Peyer's patch (tissue), 4 donors: ENCODE results near the gene MEGF6. TPM values are rescaled to one million over a fixed set of nuclear protein-coding genes. Genes with fewer than 3 reads are reported as not detected.
"Not testable (repeated sequence)": the region's sequence is repeated elsewhere in the genome, so short reads cannot be mapped to it uniquely, and the experiment has no call there.

Experiments
- DNase-seq, 3 donors: peaks; one replicate each; pipeline ENCODE4 v3.0.0-alpha.2; 2017 to 2019
- H3K27ac ChIP-seq, 4 donors: fragments of 200-600 bp; sonication (generic); one replicate each; pipeline ENCODE4 v1.5.1; 2016 to 2019
- H3K27me3 ChIP-seq, 2 donors: fragments of 200-600 bp; sonication (generic); one replicate each; pipeline ENCODE4 v1.5.1; 2019
- H3K36me3 ChIP-seq, 3 donors: fragments of 200-600 bp; sonication (generic); one replicate each; pipeline ENCODE4 v1.5.1; 2016 to 2019
- H3K4me1 ChIP-seq, 4 donors: fragments of 200-600 bp; sonication (generic); one replicate each; pipeline ENCODE4 v1.5.1; 2016 to 2019
- H3K4me3 ChIP-seq, 4 donors: fragments of 200-600 bp; sonication (generic); 1 replicate in 3 of 4; 2 replicates in 1 of 4; pipeline ENCODE4 v1.5.1; 2016 to 2019; ENCODE audit warnings: mild to moderate bottlenecking in 1 of 4
- H3K9me3 ChIP-seq, 4 donors: fragments of 200-600 bp; sonication (generic); one replicate each; pipeline ENCODE4 v1.5.1; 2016 to 2019; ENCODE audit warnings: mild to moderate bottlenecking in 1 of 4
- CTCF ChIP-seq, 6 experiments: fragments of 450-650 bp in 4 of 6; fragments of 200-600 bp in 2 of 6; sonication (generic) in 1 of 6; IDR thresholded peaks; one replicate each; pipeline ENCODE4 v1.5.1; 2017 to 2019; ENCODE audit warnings: antibody characterized with exemption in 6 of 6, mild to moderate bottlenecking in 3 of 6, moderate library complexity in 1 of 6
- POLR2A ChIP-seq, 2 donors: fragments of 450-650 bp; IDR thresholded peaks; one replicate each; pipeline ENCODE4 v1.5.1; 2017; ENCODE audit warnings: antibody characterized with exemption in 2 of 2, mild to moderate bottlenecking in 2 of 2, moderate library complexity in 2 of 2
- total RNA-seq, 4 donors: library from RNA; depleted of rRNA; stranded (reverse); fragments of >200 nt; gene quantifications; one replicate each; pipeline ENCODE4 v1.1.0, GENCODE V29; 2016

MEGF6 gene
- total RNA-seq, 4 donors from 2014 or later = 2.5 to 61.1 (median 11.1) TPM

- no peak for TF ChIP-seq POLR2A (IDR thresholded peaks at IDR 0.05)
- no peak for TF ChIP-seq CTCF (IDR thresholded peaks at IDR 0.05)
Observed at GRCh38 chr1:3584915-3585314, 26.4 kb downstream of the MEGF6 start.

GRCh38 chr1:3583751-3584150, 27.6 kb downstream of the MEGF6 start:
- H3K36me3 ChIP-seq, H3K9me3 ChIP-seq, H3K4me3 ChIP-seq, H3K27me3 ChIP-seq, DNase-seq, H3K27ac ChIP-seq, H3K4me1 ChIP-seq: not testable (repeated sequence)

More at GRCh38 chr1:3584915-3585314, 26.4 kb downstream of the MEGF6 start:
- H3K36me3 ChIP-seq = no peaks in the 10 kb centered on the region
- no peak overlapping the region for H3K4me3 ChIP-seq
- no peak overlapping the region for H3K27ac ChIP-seq
- no peaks in the 10 kb centered on the region for H3K4me1 ChIP-seq
- DNase-seq = no peak
- no peaks in the 10 kb centered on the region for H3K27me3 ChIP-seq
- no peaks in the 10 kb centered on the region for H3K9me3 ChIP-seq

- TF ChIP-seq POLR2A (IDR thresholded peaks at IDR 0.05) = no peak
- TF ChIP-seq CTCF (IDR thresholded peaks at IDR 0.05) = no peak
- Histone ChIP-seq H3K27ac (no peak overlapping the region), H3K4me3 (no peak overlapping the region), H3K36me3 (no peaks in the 10 kb centered on the region), H3K9me3 (no peaks in the 10 kb centered on the region), H3K27me3 (no peaks in the 10 kb centered on the region), H3K4me1 (no peaks in the 10 kb centered on the region)
- no peak for DNase-seq
Observed at GRCh38 chr1:3581296-3582036, 29.8 kb downstream of the MEGF6 start.

GRCh38 chr1:3580231-3580630, 31.1 kb downstream of the MEGF6 start:
- H3K4me1 ChIP-seq = no peaks in the 10 kb centered on the region
- no peaks in the 10 kb centered on the region for H3K27me3 ChIP-seq
- H3K36me3 ChIP-seq = no peaks in the 10 kb centered on the region
- H3K27ac ChIP-seq = no peak overlapping the region
- DNase-seq = no peak
- no peak overlapping the region for H3K4me3 ChIP-seq
- H3K9me3 ChIP-seq = no peaks in the 10 kb centered on the region
- TF ChIP-seq POLR2A (IDR thresholded peaks at IDR 0.05) = no peak
- TF ChIP-seq CTCF (IDR thresholded peaks at IDR 0.05) = no peak

- Histone ChIP-seq H3K27me3 (no peaks in the 10 kb centered on the region), H3K4me1 (no peaks in the 10 kb centered on the region), H3K9me3 (no peaks in the 10 kb centered on the region), H3K27ac (no peak overlapping the region), H3K36me3 (no peaks in the 10 kb centered on the region), H3K4me3 (no peak overlapping the region)
- no peak for DNase-seq
- no peak for TF ChIP-seq CTCF (IDR thresholded peaks at IDR 0.05)
- TF ChIP-seq POLR2A (IDR thresholded peaks at IDR 0.05) = no peak
Observed at GRCh38 chr1:3579626-3580025, 31.7 kb downstream of the MEGF6 start.

- DNase-seq = no peak
- Histone ChIP-seq H3K9me3 (no peaks in the 10 kb centered on the region), H3K4me1 (no peaks in the 10 kb centered on the region), H3K27me3 (no peaks in the 10 kb centered on the region), H3K27ac (no peak overlapping the region), H3K4me3 (no peak overlapping the region), H3K36me3 (no peaks in the 10 kb centered on the region)
- TF ChIP-seq CTCF (IDR thresholded peaks at IDR 0.05) (no peak), POLR2A (IDR thresholded peaks at IDR 0.05) (no peak)
Observed at GRCh38 chr1:3578906-3579305, 32.4 kb downstream of the MEGF6 start.
